ENCODE measurements around the gene IQGAP3. TPM values are rescaled to one million over a fixed set of nuclear protein-coding genes. Genes with fewer than 3 reads are reported as not detected.

Gene IQGAP3
- total and polyA plus RNA-seq, 2 of the 4 experiments (the other 2 are of a cell fraction): 12.5 to 13.6 TPM

DNA sequence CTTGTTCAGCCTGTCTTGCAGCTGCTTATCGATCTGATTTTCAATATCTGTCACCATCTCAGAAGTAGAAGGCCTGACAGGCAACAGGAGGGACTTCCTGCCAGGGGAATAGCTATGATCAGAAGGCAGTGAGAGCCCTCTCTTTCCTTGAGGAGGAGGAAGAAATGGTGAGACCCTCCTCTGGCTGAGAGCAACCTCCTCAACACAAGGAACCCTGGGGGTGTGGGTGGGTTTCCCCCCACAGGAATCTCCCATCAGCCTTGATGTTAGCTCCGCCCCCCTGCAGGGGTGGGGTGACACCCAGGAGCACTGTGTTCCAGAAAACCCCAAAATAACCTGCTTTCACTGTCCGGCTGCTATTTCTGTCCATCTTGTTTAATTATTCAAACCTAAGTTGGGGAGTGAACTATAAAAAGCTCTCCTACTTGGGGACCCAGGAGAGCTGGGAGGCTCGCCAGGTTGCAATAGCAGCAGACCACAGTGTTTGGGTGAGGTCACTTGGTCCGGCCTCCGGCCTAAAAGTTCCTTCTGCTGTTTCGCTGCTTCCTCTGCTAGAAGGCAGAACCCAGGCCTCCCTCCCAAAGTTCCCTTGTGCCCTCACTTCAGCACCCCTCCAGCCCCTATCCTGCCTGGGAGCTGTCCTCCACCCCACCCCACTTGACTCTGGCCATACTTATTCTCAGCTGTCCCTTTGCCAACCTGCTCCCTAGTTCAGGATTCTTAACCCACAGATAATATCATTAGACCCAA lies 64.0 kb downstream of the IQGAP3 start:
- H2AK9ac ChIP-seq (replicated peaks; ENCODE audit: low read depth, low read length, poor library complexity): peak overlapping the region; percentile 29
- H3K4me2 ChIP-seq (ENCODE audit: low read depth, low read length): peak overlapping the region; percentile 51
- peak overlapping the region; percentile 52; the same call in 1 of the 2 replicates for H3K27ac ChIP-seq (ENCODE audit: insufficient read depth, low read length)
- dilution Hi-C loops (cut with HindIII; ENCODE audit: low sequenced_read_pairs, unreplicated experiment): no loop called here
- H2BK15ac ChIP-seq (ENCODE audit: low read depth, low read length): peak overlapping the region; percentile 83; the same call in 2 of the 3 replicates
- peak overlapping the region; percentile 76 for H4K5ac ChIP-seq (ENCODE audit: low read depth, low read length)
- in situ Hi-C loops (cut with MboI; ENCODE audit: low sequenced_read_pairs): no loop called here
- H3K18ac ChIP-seq (ENCODE audit: low read depth, low read length): peak overlapping the region; percentile 85
- peak overlapping the region; percentile 94 for H3K14ac ChIP-seq (replicated peaks; ENCODE audit: low read depth, low read length)
- peak overlapping the region; percentile 74 for H2AFZ ChIP-seq (replicated peaks; ENCODE audit: low read length, poor library complexity)
- no peaks in the 10 kb centered on the region for H3K27me3 ChIP-seq (ENCODE audit: control insufficient read depth, insufficient read depth, low read length)
- POLR2A ChIA-PET (ENCODE audit: unreplicated experiment): interaction anchor here (0.6 kb wide), 1 partner anchor 9 kb away, joined by 3 read pairs; no protein-coding TSS in a partner anchor
- H3K9ac ChIP-seq (ENCODE audit: low read depth, low read length): peak overlapping the region; percentile 7; the same call in 1 of the 2 replicates
- H3K36me3 ChIP-seq (ENCODE audit: control insufficient read depth, insufficient read depth, low read length): no peaks in the 10 kb centered on the region
- CTCF ChIA-PET: interaction anchor here (1.2 kb wide), 2 partner anchors 13 to 122 kb away, joined by 3 to 4 read pairs; no protein-coding TSS in a partner anchor
- peaks cover 38% of the 10 kb centered on the region for H3K4me1 ChIP-seq (ENCODE audit: control insufficient read depth, insufficient read depth, low read length)
- H2BK20ac ChIP-seq (ENCODE audit: low read depth, low read length): peak overlapping the region; percentile 88
- TF ChIP-seq USF2 (IDR thresholded peaks at IDR 0.05; ENCODE audit: low read depth, low read length): no peak
- TF ChIP-seq MAFK (IDR thresholded peaks at IDR 0.05; ENCODE audit: low read depth, low read length): no peak
- 0 out of 2 replicates have a peak, but pooled peaks have one; percentile 23 for TF ChIP-seq CEBPB (IDR thresholded peaks at IDR 0.05; ENCODE audit: low read depth, low read length)
- H3K9me3 ChIP-seq (ENCODE audit: control insufficient read depth, insufficient read depth, low read length): no peaks in the 10 kb centered on the region
- peaks cover 4 to 28% of the 10 kb centered on the region in 2 experiments; a peak in 3 of 4 replicates for H3K79me1 ChIP-seq (ENCODE audit: low read depth in 1 of 2, low read length in 2 of 2)
- intact Hi-C loops (cut with micrococcal nuclease): loop anchor here (10.0 kb wide), 1 partner anchor 216 kb away; the partner anchor contains the start of genes ISG20L2 and METTL25B
- H4K8ac ChIP-seq (ENCODE audit: low read depth in 2 of 2, low read length in 2 of 2): peak overlapping the region; percentile 48 to 76; a peak in 2 of 4 replicates
- H3K23ac ChIP-seq (ENCODE audit: low read depth, low read length): peak overlapping the region; percentile 73; the same call in 1 of the 2 replicates
- H4K91ac ChIP-seq (ENCODE audit: insufficient read depth, low read depth, low read length): peak overlapping the region; percentile 61
- DNase-seq: peak; percentile 80
- ATAC-seq (ENCODE audit: low read depth): peak; percentile 27
- H4K20me1 ChIP-seq (ENCODE audit: insufficient read depth, low read length): no peaks in the 10 kb centered on the region
- H2AK5ac ChIP-seq (ENCODE audit: low read depth, low read length): peak overlapping the region; percentile 95
- no TSS peak for BruUV-seq (replicated peaks)
- H2BK120ac ChIP-seq (ENCODE audit: low read depth, low read length): peak overlapping the region; percentile 91
- H3K4me3 ChIP-seq (ENCODE audit: insufficient read depth, low read depth, low read length): no peak overlapping the region
- 35% methylated on average over 4 of the region's 7 CpGs; no CpG with 5 or more reads in 1 of the 2 experiments for WGBS, 2 experiments (ENCODE audit: extremely low coverage in 2 of 2, insufficient read length in 1 of 2)
- H3K4ac ChIP-seq (ENCODE audit: low read depth, low read length): peak overlapping the region; percentile 93
- H2BK5ac ChIP-seq (ENCODE audit: low read depth, low read length, poor library complexity, severe bottlenecking): peak overlapping the region; percentile 71
- 0 out of 2 replicates have a peak overlapping the region, but pooled peaks have one; percentile 38 for H3K56ac ChIP-seq (ENCODE audit: extremely low read depth, insufficient read depth, low read length)
- peaks cover 40% of the 10 kb centered on the region for H3K9me1 ChIP-seq (ENCODE audit: insufficient read depth, low read length)
